ENCODE results near the gene TSNAXIP1.

Gene TSNAXIP1

GRCh38 chr16:67801883-67802282, 4.8 kb upstream of the TSNAXIP1 start:
- H3K4me3 ChIP-seq (ENCODE audit: low read depth, low read length): no peak overlapping the region
- no peaks in the 10 kb centered on the region for H3K27me3 ChIP-seq (ENCODE audit: control insufficient read depth, insufficient read depth, low read length)
- H3K27ac ChIP-seq: no peak overlapping the region
- no peak overlapping the region for H2AFZ ChIP-seq
- no peak for TF ChIP-seq CTCF (IDR thresholded peaks at IDR 0.05)
- H3K36me3 ChIP-seq (ENCODE audit: control insufficient read depth, insufficient read depth, low read length): no peaks in the 10 kb centered on the region
- H3K79me2 ChIP-seq: peaks cover 81% of the 10 kb centered on the region
- no peaks in the 10 kb centered on the region for H3K9me3 ChIP-seq (ENCODE audit: control insufficient read depth, low read length)
- H3K4me2 ChIP-seq (ENCODE audit: low read length): no peak overlapping the region
- no peak overlapping the region for H3K9ac ChIP-seq
- peaks cover 4% of the 10 kb centered on the region for H3K4me1 ChIP-seq

DNA sequence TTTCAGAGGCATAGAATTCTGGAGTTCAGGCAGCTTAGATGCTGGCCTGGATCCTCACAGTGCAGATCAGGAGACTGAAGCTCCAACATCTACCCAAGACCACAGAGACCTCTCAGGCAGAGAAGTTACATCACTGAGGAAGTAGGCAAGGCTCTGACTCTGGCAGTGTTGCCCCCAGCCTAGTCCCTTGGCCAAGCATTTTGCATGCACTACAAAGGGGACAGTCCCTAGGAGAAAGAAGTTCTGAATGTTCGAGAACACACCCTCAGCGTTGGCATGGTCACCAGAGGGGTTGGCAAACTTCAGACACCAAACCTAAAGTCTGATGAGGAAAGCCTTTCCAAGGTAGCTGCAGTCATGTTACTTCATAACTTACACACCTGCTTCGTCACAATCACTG, 2.8 kb upstream of the TSNAXIP1 start:
- no peak for TF ChIP-seq CTCF (IDR thresholded peaks at IDR 0.05)

DNA sequence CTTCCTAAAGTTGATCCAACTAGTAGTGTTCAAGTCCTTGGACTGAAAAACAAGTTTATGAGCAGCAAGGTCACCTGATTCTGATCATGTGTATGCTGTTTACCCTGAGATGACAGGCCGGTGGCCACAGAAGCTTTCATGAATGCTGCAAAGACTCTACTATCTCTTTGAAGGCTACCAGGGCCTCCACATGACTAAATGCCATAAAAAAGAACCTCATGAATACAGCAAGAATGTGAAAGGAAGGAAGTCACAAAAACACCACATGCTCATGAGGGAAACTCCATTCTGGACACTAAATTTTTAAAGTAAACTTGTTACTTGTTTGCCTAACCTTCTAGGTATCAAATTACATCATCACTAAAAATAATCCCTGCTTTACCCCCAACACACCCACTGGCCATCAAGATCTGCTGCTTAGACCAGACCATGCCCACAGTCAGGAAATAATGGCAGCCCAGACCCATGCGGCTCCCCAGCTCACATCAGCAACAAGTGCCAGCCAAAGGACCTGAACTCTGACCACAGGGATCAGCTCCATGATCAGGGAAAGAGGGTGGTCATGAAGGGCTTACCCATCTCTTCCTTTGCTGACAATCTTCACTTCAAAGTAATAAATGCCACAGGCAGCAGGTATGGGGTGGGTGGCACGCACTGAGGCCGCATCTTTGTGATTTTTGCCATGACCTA, 1.7 kb upstream of the TSNAXIP1 start:
- H2AFZ ChIP-seq: no peak overlapping the region
- no peaks in the 10 kb centered on the region for H3K36me3 ChIP-seq (ENCODE audit: control insufficient read depth, insufficient read depth, low read length)
- peak overlapping the region; percentile 92 for H3K4me2 ChIP-seq (ENCODE audit: low read length)
- no peak overlapping the region for H3K27ac ChIP-seq
- peaks cover 59% of the 10 kb centered on the region for H3K79me2 ChIP-seq
- H3K4me3 ChIP-seq (ENCODE audit: low read depth, low read length): peak overlapping the region; percentile 100
- no peaks in the 10 kb centered on the region for H3K9me3 ChIP-seq (ENCODE audit: control insufficient read depth, low read length)
- H3K9ac ChIP-seq: no peak overlapping the region
- no peak for TF ChIP-seq CTCF (IDR thresholded peaks at IDR 0.05)
- H3K4me1 ChIP-seq: peaks cover 4% of the 10 kb centered on the region
- H3K27me3 ChIP-seq (ENCODE audit: control insufficient read depth, insufficient read depth, low read length): no peaks in the 10 kb centered on the region

More for the DNA sequence above, 2.8 kb upstream of the TSNAXIP1 start:
- no peak overlapping the region for H3K9ac ChIP-seq
- no peak overlapping the region for H3K4me3 ChIP-seq (ENCODE audit: low read depth, low read length)
- no peaks in the 10 kb centered on the region for H3K36me3 ChIP-seq (ENCODE audit: control insufficient read depth, insufficient read depth, low read length)
- no peak overlapping the region for H3K27ac ChIP-seq
- peaks cover 4% of the 10 kb centered on the region for H3K4me1 ChIP-seq
- peaks cover 65% of the 10 kb centered on the region for H3K79me2 ChIP-seq
- no peak overlapping the region for H2AFZ ChIP-seq
- no peaks in the 10 kb centered on the region for H3K27me3 ChIP-seq (ENCODE audit: control insufficient read depth, insufficient read depth, low read length)
- H3K9me3 ChIP-seq (ENCODE audit: control insufficient read depth, low read length): no peaks in the 10 kb centered on the region
- H3K4me2 ChIP-seq (ENCODE audit: low read length): no peak overlapping the region

DNA sequence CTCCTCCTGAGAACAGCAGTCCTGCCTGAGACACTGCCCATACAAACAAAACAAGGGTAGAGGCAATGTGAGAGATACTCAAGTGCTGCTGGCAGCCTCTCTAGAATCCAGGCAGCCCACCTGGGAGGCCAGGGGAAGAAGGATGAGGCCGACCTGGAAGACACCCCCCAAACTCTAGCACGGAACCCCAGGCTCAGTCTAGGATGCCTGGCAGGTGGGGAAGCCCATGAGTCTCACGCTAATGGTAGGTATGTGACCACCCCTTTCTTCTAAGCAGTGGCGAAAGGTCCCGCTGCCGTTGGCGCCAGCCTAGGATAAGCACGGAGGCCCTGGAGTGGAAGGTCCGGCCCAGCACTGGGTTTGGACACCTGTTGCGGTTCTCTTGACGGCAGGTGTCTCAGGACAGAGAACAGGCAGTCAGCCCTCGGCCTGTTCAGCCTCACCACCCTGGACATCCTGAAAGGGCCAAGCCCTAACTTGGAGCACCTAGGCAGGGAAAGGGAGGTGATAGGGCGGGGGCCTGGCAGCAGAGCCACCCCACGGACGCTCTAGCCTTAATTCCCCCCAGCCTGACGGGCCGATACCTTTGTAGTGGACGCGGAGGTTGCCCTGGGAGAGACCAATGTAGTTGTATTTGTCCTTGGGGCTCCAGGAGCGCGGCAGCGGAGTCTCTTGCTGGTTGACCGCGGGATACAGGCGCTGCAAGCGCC, 816 bp upstream of the TSNAXIP1 start:
- Histone ChIP-seq H3K4me3 (ENCODE audit: low read depth, low read length) (peak overlapping the region; percentile 100), H3K27ac (peak overlapping the region; percentile 65), H3K36me3 (ENCODE audit: control insufficient read depth, insufficient read depth, low read length) (no peaks in the 10 kb centered on the region), H2AFZ (peak overlapping the region; percentile 100), H3K27me3 (ENCODE audit: control insufficient read depth, insufficient read depth, low read length) (no peaks in the 10 kb centered on the region), H3K9me3 (ENCODE audit: control insufficient read depth, low read length) (no peaks in the 10 kb centered on the region), H3K4me1 (peaks cover 4% of the 10 kb centered on the region), H3K9ac (peak overlapping the region; percentile 96), H3K4me2 (ENCODE audit: low read length) (peak overlapping the region; percentile 92), H3K79me2 (peaks cover 50% of the 10 kb centered on the region)
- TF ChIP-seq CTCF (IDR thresholded peaks at IDR 0.05): no peak
